HCT116 (cell line): ENCODE data around the gene ZFHX3. TPM values are rescaled to one million over a fixed set of nuclear protein-coding genes. Genes with fewer than 3 reads are reported as not detected.

Source experiments
- ATAC-seq: fragments of 200-7000 bp; cut with Tn5 transposase; 2 replicates; pipeline ENCODE4 v1.9.1; 2020; ENCODE audit warnings: mild to moderate bottlenecking, moderate library complexity
- BruUV-seq: library from RNA; stranded (reverse); fragments of 400-500 nt; replicated peaks from 2 replicates; lab custom pipeline; 2021; lab: Mats Ljungman, UMichigan
- CTCF ChIA-PET: fragments of 300-600 bp; sonication (Branson Sonifier 250); formaldehyde crosslinking; loops from one replicate; lab custom pipeline; 2021; ENCODE audit warnings: antibody characterized with exemption; lab: Charles Lee
- POLR2A ChIA-PET: fragments of 300-600, 350-600 bp; sonication (Branson Sonifier 250); formaldehyde crosslinking; loops from one replicate; lab custom pipeline; 2021; ENCODE audit warnings: antibody characterized with exemption; lab: Charles Lee
- RAD21 ChIA-PET, 2 experiments: fragments of 300-600 bp; sonication (Branson Sonifier 250); formaldehyde crosslinking; loops; one replicate each; lab custom pipeline; 2023; ENCODE audit warnings: low total read pairs in 2 of 2; ENCODE audit not compliant: uncharacterized antibody in 2 of 2, unreplicated experiment in 2 of 2, low non-redundant PET in 1 of 2; lab: Charles Lee
- DNase-seq: peaks from one replicate; pipeline ENCODE4 v3.0.0-alpha.2; 2010; ENCODE audit warnings: low read depth, low spot score
- H2AFZ ChIP-seq: fragments of 200-600 bp; shearing (Covaris generic), sonication (generic); 2 replicates; pipeline ENCODE4 v1.6.1; 2017; ENCODE audit warnings: low read depth, mixed run types, mixed read lengths, antibody characterized with exemption, low read length; ENCODE audit not compliant: poor library complexity, severe bottlenecking
- H3K27ac ChIP-seq: 2 replicates; pipeline ENCODE4 v1.5.1; 2012; ENCODE audit warnings: low read depth, low read length
- H3K27me3 ChIP-seq: fragments of 200-600 bp; sonication (generic); 2 replicates; pipeline ENCODE4 v1.6.1; 2016; ENCODE audit warnings: mixed run types, low read length, mixed read lengths; ENCODE audit not compliant: insufficient read depth
- H3K36me3 ChIP-seq, 2 experiments: fragments of 200-500 bp in 1 of 2; fragments of 200-600 bp in 1 of 2; sonication (Bioruptor generic) in 1 of 2; sonication (generic) in 1 of 2; 2 replicates each; pipeline versions ENCODE4 v1.5.1 to v1.6.1; 2014 to 2016; ENCODE audit warnings: low read length in 2 of 2, inconsistent platforms in 1 of 2, mixed read lengths in 1 of 2, mixed run types in 1 of 2; ENCODE audit not compliant: insufficient read depth in 2 of 2, control insufficient read depth in 1 of 2
- H3K4me1 ChIP-seq, 2 experiments: fragments of 200-600 bp in 1 of 2; sonication (generic) in 1 of 2; 2 replicates each; pipeline versions ENCODE4 v1.5.1 to v1.6.1; 2012 to 2017; ENCODE audit warnings: low read length in 2 of 2, inconsistent platforms in 1 of 2, mild to moderate bottlenecking in 1 of 2, mixed read lengths in 1 of 2, mixed run types in 1 of 2, moderate library complexity in 1 of 2; ENCODE audit not compliant: insufficient read depth in 2 of 2, control insufficient read depth in 1 of 2
- H3K4me2 ChIP-seq: fragments of 200-600 bp; sonication (generic); 2 replicates; pipeline ENCODE4 v1.6.1; 2017; ENCODE audit warnings: mixed run types, low read length, mixed read lengths
- H3K4me3 ChIP-seq, 2 experiments: fragments of 200-600 bp in 1 of 2; sonication (generic) in 1 of 2; replicated peaks in 1 of 2; 2 replicates each; pipeline ENCODE4 v1.5.1; 2011 to 2016; ENCODE audit warnings: low read length in 2 of 2, control low read depth in 1 of 2, low read depth in 1 of 2, mild to moderate bottlenecking in 1 of 2, mixed read lengths in 1 of 2, mixed run types in 1 of 2
- H3K79me2 ChIP-seq: fragments of 200-600 bp; sonication (generic); 2 replicates; pipeline ENCODE4 v1.6.1; 2017; ENCODE audit warnings: mild to moderate bottlenecking, mixed run types, low read length, moderate library complexity, mixed read lengths; ENCODE audit not compliant: insufficient read depth
- H3K9ac ChIP-seq: fragments of 200-600 bp; sonication (generic); 2 replicates; pipeline ENCODE4 v1.6.1; 2016; ENCODE audit warnings: low read length, mixed read lengths
- H3K9me2 ChIP-seq: fragments of 200-600 bp; sonication (generic), shearing (Covaris generic); 2 replicates; pipeline ENCODE4 v1.6.1; 2017; ENCODE audit warnings: mixed run types, mild to moderate bottlenecking, moderate library complexity; ENCODE audit not compliant: insufficient read depth
- H3K9me3 ChIP-seq, 2 experiments: fragments of 200-500 bp in 1 of 2; fragments of 200-600 bp in 1 of 2; sonication (Bioruptor generic) in 1 of 2; sonication (generic) in 1 of 2; 2 replicates each; pipeline ENCODE4 v1.6.1; 2014 to 2017; ENCODE audit warnings: low read length in 2 of 2, mixed read lengths in 2 of 2, inconsistent platforms in 1 of 2, low read depth in 1 of 2, mild to moderate bottlenecking in 1 of 2, mixed run types in 1 of 2, moderate library complexity in 1 of 2; ENCODE audit not compliant: control insufficient read depth in 1 of 2, insufficient read depth in 1 of 2
- H4K20me1 ChIP-seq: fragments of 200-600 bp; sonication (generic), shearing (Covaris generic); 2 replicates; pipeline ENCODE4 v1.6.1; 2017; ENCODE audit warnings: mixed run types, mild to moderate bottlenecking, moderate library complexity; ENCODE audit not compliant: insufficient read depth
- CEBPB ChIP-seq: IDR thresholded peaks from 2 replicates; pipeline ENCODE4 v1.6.1; 2012; ENCODE audit warnings: low read depth
- CTCF ChIP-seq, 3 experiments: fragments of 200-600 bp in 1 of 3; sonication (generic) in 1 of 3; IDR thresholded peaks in 2 of 3; conservative IDR thresholded peaks in 1 of 3; 2 replicates each; pipeline ENCODE4 v1.5.1; 2012 to 2017; ENCODE audit warnings: low read depth in 2 of 3, low read length in 2 of 3, antibody characterized with exemption in 1 of 3, borderline replicate concordance in 1 of 3, control low read depth in 1 of 3, mild to moderate bottlenecking in 1 of 3, mixed read lengths in 1 of 3, mixed run types in 1 of 3, moderate library complexity in 1 of 3; ENCODE audit not compliant: insufficient read depth in 1 of 3
- ELF1 ChIP-seq: IDR thresholded peaks from 2 replicates; pipeline ENCODE4 v1.6.1; 2012; ENCODE audit warnings: low read depth, borderline replicate concordance
- EZH2phosphoT487 ChIP-seq: fragments of 200-600 bp; IDR thresholded peaks from 2 replicates; pipeline ENCODE4 v1.6.1; 2018; ENCODE audit warnings: antibody characterized with exemption, borderline replicate concordance
- JUND ChIP-seq: IDR thresholded peaks from 2 replicates; pipeline ENCODE4 v1.6.1; 2012
- MAX ChIP-seq: IDR thresholded peaks from 2 replicates; pipeline ENCODE4 v1.6.1; 2012
- RAD21 ChIP-seq: IDR thresholded peaks from 2 replicates; pipeline ENCODE4 v1.6.1; 2012; ENCODE audit warnings: low read depth, mild to moderate bottlenecking
- REST ChIP-seq: IDR thresholded peaks from 2 replicates; pipeline ENCODE4 v1.6.1; 2012; ENCODE audit warnings: low read depth
- SIN3A ChIP-seq: IDR thresholded peaks from 2 replicates; pipeline ENCODE4 v1.6.1; 2012; ENCODE audit warnings: low read depth
- SP1 ChIP-seq: IDR thresholded peaks from 2 replicates; pipeline ENCODE4 v1.6.1; 2012; ENCODE audit warnings: low read depth
- ZFX ChIP-seq: fragments of 450-650 bp; IDR thresholded peaks from 2 replicates; pipeline ENCODE4 v1.6.1; 2017
- intact Hi-C: fragments of 100-400 bp; cut with micrococcal nuclease; formaldehyde crosslinking; loops from 2 replicates; pipeline ENCODE4 v1.10.0; 2022
- total RNA-seq: library from RNA; stranded (reverse); gene quantifications from one replicate; pipeline ENCODE4 v1.2.1, GENCODE V29; 2021; ENCODE audit not compliant: unreplicated experiment

Gene ZFHX3
- total RNA-seq, 1 experiment from 2014 or later, result 6.3 TPM

GRCh38 chr16:73052576-73052975, 4.6 kb upstream of the ZFHX3 start:
- DNase-seq (no peak), ATAC-seq (no peak)
- BruUV-seq, result no TSS peak
- Histone ChIP-seq H3K36me3 (no peaks in the 10 kb centered on the region), H4K20me1 (no peaks in the 10 kb centered on the region), H3K4me1 (peaks cover 52 to 61% of the 10 kb centered on the region in 2 experiments), H3K9me2 (no peaks in the 10 kb centered on the region), H3K9me3 (no peaks in the 10 kb centered on the region), H3K4me3 (no peak overlapping the region), H2AFZ (no peak overlapping the region), H3K27me3 (no peaks in the 10 kb centered on the region), H3K4me2 (peak overlapping the region; percentile 95; the same call in 1 of the 2 replicates), H3K79me2 (peaks cover 80% of the 10 kb centered on the region), H3K27ac (no peak overlapping the region), H3K9ac (no peak overlapping the region)
- ChIA-PET CTCF (no interaction called here), RAD21 (no interaction called here), POLR2A (no interaction called here)
- no peak for TF ChIP-seq ELF1
- TF ChIP-seq REST, result no peak
- no peak for TF ChIP-seq ZFX
- TF ChIP-seq RAD21, result no peak
- TF ChIP-seq EZH2phosphoT487, result no peak
- no peak for TF ChIP-seq JUND
- TF ChIP-seq MAX, result no peak
- TF ChIP-seq SIN3A, result no peak
- TF ChIP-seq SP1, result no peak
- no peak for TF ChIP-seq CTCF (IDR thresholded peaks at IDR 0.05 in 2 of 3, conservative IDR thresholded peaks at IDR 0.05 in 1 of 3; ENCODE audit: borderline replicate concordance in 1 of 3, insufficient read depth in 1 of 3, low read depth in 2 of 3, low read length in 2 of 3)
- TF ChIP-seq CEBPB, result no peak
- intact Hi-C loops, result loop anchor here (10.0 kb wide), 1 partner anchor 218 kb away; no protein-coding TSS in a partner anchor
